Hepatocyte (in vitro differentiated cells): Measurements from ENCODE around the gene CTTN. TPM values are rescaled to one million over a fixed set of nuclear protein-coding genes. Genes with fewer than 3 reads are reported as not detected.

Experiments used
- DNase-seq: peaks from one replicate; pipeline ENCODE4 v3.0.0-alpha.2; 2016; ENCODE audit warnings: low spot score
- H2AFZ ChIP-seq: fragments of 200-600 bp; sonication (generic); 2 replicates; pipeline ENCODE4 v1.6.0; 2016; ENCODE audit warnings: antibody characterized with exemption, mild to moderate bottlenecking
- H3K27ac ChIP-seq: fragments of 200-600 bp; sonication (generic); 2 replicates; pipeline ENCODE4 v1.5.1; 2016; ENCODE audit warnings: mild to moderate bottlenecking
- H3K27me3 ChIP-seq: fragments of 200-600 bp; sonication (generic); 2 replicates; pipeline ENCODE4 v1.6.1; 2016
- H3K36me3 ChIP-seq: fragments of 200-600 bp; sonication (generic); replicated peaks from 2 replicates; pipeline ENCODE4 v1.5.1; 2016; ENCODE audit warnings: low read depth; ENCODE audit not compliant: insufficient read depth
- H3K4me1 ChIP-seq: fragments of 200-600 bp; sonication (generic); 2 replicates; pipeline ENCODE4 v1.5.1; 2016; ENCODE audit warnings: mild to moderate bottlenecking, moderate library complexity; ENCODE audit not compliant: insufficient read depth
- H3K4me2 ChIP-seq: fragments of 200-600 bp; sonication (generic); 2 replicates; pipeline ENCODE4 v1.6.0; 2016
- H3K4me3 ChIP-seq: fragments of 200-600 bp; sonication (generic); 2 replicates; pipeline ENCODE4 v1.5.1; 2016; ENCODE audit warnings: mild to moderate bottlenecking
- H3K79me2 ChIP-seq: fragments of 200-600 bp; sonication (generic); 2 replicates; pipeline ENCODE4 v1.6.0; 2017; ENCODE audit warnings: mild to moderate bottlenecking
- H3K9me2 ChIP-seq: fragments of 200-600 bp; sonication (generic); replicated peaks from 2 replicates; pipeline ENCODE4 v1.6.0; 2017; ENCODE audit warnings: mild to moderate bottlenecking; ENCODE audit not compliant: insufficient read depth
- H3K9me3 ChIP-seq: fragments of 200-600 bp; sonication (generic); 2 replicates; pipeline ENCODE4 v1.5.1; 2016; ENCODE audit warnings: low read depth, mild to moderate bottlenecking
- H4K20me1 ChIP-seq: fragments of 200-600 bp; sonication (generic); 2 replicates; pipeline ENCODE4 v1.6.0; 2016; ENCODE audit warnings: mild to moderate bottlenecking; ENCODE audit not compliant: insufficient read depth, poor library complexity, severe bottlenecking
- CTCF ChIP-seq: fragments of 200-600 bp; sonication (generic); IDR thresholded peaks from 2 replicates; pipeline ENCODE4 v1.5.1; 2016; ENCODE audit warnings: antibody characterized with exemption, mild to moderate bottlenecking; ENCODE audit not compliant: poor library complexity
- EZH2 ChIP-seq: fragments of 200-600 bp; sonication (generic); IDR thresholded peaks from 2 replicates; pipeline ENCODE4 v1.6.1; 2016; ENCODE audit warnings: antibody characterized with exemption, mild to moderate bottlenecking, borderline replicate concordance
- EZH2phosphoT487 ChIP-seq: fragments of 200-600 bp; sonication (generic); IDR thresholded peaks from one replicate; pipeline ENCODE4 v1.6.1; 2018; ENCODE audit warnings: antibody characterized with exemption, mild to moderate bottlenecking, low read depth, moderate library complexity; ENCODE audit not compliant: unreplicated experiment, severe bottlenecking
- WGBS: methylation state at CpG from one replicate; pipeline ENCODE4 v1.1.6; 2016; ENCODE audit warnings: low lambda C conversion rate; ENCODE audit errors: missing lambda C conversion rate; 5-methylcytosine and 5-hydroxymethylcytosine counted together
- polyA plus RNA-seq: library from polyadenylated mRNA; unstranded; fragments of >200 nt; fragmentation: Nextera tagmentation; extraction: Ambion mirVana; gene quantifications from 2 replicates; pipeline ENCODE4 v1.2.1, GENCODE V29; 2016
- total RNA-seq: library from RNA; depleted of rRNA; stranded (reverse); fragments of >200 nt; gene quantifications from 2 replicates; pipeline ENCODE4 v1.2.3, GENCODE V29; 2014

CTTN gene
- total and polyA plus RNA-seq, 2 experiments from 2014 or later = 154 to 207 TPM

GRCh38 chr11:70476669-70477068 is 78.3 kb downstream of the CTTN start:
- Histone ChIP-seq H3K36me3 (no peaks in the 10 kb centered on the region), H2AFZ (no peak overlapping the region), H3K9me2 (no peaks in the 10 kb centered on the region), H3K4me1 (no peaks in the 10 kb centered on the region), H3K27ac (no peak overlapping the region), H3K9me3 (no peaks in the 10 kb centered on the region), H3K79me2 (no peaks in the 10 kb centered on the region), H3K4me2 (no peak overlapping the region), H3K27me3 (no peaks in the 10 kb centered on the region), H4K20me1 (no peaks in the 10 kb centered on the region), H3K4me3 (no peak overlapping the region)
- 87% methylated on average over 4 of the region's 4 CpGs for WGBS
- no peak for DNase-seq
- TF ChIP-seq CTCF (no peak), EZH2 (no peak), EZH2phosphoT487 (no peak)

- Histone ChIP-seq H3K36me3 (no peaks in the 10 kb centered on the region), H3K4me1 (peaks cover 1% of the 10 kb centered on the region), H3K9me2 (no peaks in the 10 kb centered on the region), H4K20me1 (no peaks in the 10 kb centered on the region), H3K4me2 (no peak overlapping the region), H3K4me3 (no peak overlapping the region), H3K27ac (no peak overlapping the region), H3K9me3 (no peaks in the 10 kb centered on the region), H2AFZ (no peak overlapping the region), H3K27me3 (no peaks in the 10 kb centered on the region), H3K79me2 (no peaks in the 10 kb centered on the region)
- DNase-seq = no peak
- WGBS = 97% methylated on average over 6 of the region's 6 CpGs
- TF ChIP-seq EZH2phosphoT487 = no peak
- TF ChIP-seq EZH2 = no peak
- no peak for TF ChIP-seq CTCF
Measured at GRCh38 chr11:70477176-70477575, 78.8 kb downstream of the CTTN start.

GRCh38 chr11:70477609-70478008 is 79.3 kb downstream of the CTTN start:
- peaks cover 5% of the 10 kb centered on the region for H3K4me1 ChIP-seq
- H3K79me2 ChIP-seq = no peaks in the 10 kb centered on the region
- H3K27me3 ChIP-seq = no peaks in the 10 kb centered on the region
- H2AFZ ChIP-seq = no peak overlapping the region
- H3K4me3 ChIP-seq = no peak overlapping the region
- H3K27ac ChIP-seq = no peak overlapping the region
- H3K36me3 ChIP-seq = no peaks in the 10 kb centered on the region
- TF ChIP-seq CTCF (no peak), EZH2phosphoT487 (no peak)
- no peak for DNase-seq
- H4K20me1 ChIP-seq = no peaks in the 10 kb centered on the region
- H3K9me2 ChIP-seq = no peaks in the 10 kb centered on the region
- H3K4me2 ChIP-seq = no peak overlapping the region
- no peaks in the 10 kb centered on the region for H3K9me3 ChIP-seq
- WGBS = 78% methylated on average over 10 of the region's 10 CpGs
